T follicular helper cell (primary cell): ENCODE results near the gene PLS3.
"Not testable (repeated sequence)": the region's sequence is repeated elsewhere in the genome, so short reads cannot be mapped to it uniquely, and the experiment has no call there.

Experiments used
- DNase-seq: peaks from one replicate; pipeline ENCODE4 v3.0.0-alpha.2; 2020; ENCODE audit warnings: low read depth

PLS3 gene

DNA sequence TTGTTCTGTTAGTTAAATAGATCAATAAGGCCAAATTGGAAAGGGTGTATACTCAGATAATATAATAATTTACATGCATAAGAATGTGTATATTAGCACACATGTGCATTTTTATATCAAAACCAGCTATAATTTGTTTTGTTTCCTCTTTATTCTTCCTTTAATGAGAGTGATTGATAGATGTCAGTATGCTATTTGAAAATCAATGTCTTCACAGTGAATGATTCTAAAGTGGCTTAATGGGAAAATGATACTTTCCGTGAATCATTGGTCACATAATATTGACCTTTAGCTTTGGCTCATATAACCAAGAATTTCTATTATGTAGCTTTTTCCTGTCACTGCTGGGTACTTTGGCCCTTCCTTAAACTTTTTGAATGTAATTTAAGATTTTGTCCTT, 48.6 kb downstream of the PLS3 start:
- no peak for DNase-seq

DNA sequence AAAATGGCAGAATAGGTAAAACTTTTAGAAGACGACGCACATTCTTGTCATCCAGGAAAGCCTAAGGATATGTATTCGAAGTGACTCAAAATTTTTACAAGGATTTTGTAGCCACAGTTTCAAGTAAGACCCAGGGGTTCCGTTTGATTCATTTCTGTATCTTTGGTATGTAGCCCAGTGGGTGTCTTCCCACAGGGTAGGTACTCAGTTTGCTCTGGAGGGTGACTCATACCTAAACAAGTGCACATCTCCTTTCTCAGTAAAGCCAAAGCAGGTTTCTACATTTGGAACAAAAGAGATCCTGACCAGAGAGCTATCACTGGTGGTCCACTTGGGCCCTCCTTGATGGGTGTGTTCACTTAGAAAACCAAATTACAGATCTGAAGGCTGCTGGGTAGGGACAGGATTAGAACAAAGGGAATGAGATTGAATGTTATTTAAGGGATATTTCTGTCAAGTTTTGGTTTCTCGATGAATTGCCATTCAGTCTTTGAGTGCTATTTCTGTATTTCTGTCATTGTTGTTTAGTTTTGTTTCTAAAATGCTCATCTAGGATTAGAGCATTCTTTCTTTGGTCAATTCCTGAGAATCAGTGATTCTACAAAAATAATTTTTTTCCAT, 56.1 kb downstream of the PLS3 start:
- no peak for DNase-seq

DNA sequence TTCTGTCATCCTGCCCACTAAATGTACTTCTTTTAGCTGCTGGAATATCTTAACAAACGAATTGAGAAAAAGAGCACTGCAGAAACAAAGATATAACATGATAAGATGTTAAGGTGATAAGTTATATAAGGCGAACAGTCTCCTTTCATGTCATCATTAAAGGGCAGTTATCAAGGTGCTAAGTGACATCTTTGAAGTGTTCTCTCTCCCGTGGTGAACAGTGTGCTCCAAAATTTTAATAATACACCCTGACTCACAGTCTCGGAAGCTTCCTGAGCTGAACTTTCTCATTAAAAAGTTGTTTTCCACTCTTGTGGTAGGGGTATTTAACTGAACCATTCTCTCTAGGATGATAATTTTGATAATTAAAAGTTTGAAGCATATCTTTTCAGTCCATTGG, 61.6 kb downstream of the PLS3 start:
- no peak for DNase-seq

DNA sequence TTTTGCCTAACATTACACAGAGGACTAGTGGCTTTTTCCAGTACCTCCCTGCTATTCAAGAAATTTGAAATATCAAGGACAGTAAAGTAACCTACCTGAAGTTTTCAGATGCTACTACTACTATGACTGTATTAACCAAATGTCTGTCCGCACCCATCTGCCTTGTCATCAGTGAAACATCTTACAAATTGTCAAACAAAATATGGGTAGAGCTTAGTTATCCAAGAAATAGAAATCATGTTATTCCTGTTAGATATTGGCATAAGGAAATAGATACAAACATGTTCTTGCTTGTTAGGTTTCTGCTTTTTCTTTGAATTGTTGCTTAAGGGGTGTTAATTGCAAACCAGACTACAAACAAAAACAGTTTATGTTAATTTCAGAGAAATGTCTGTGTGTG, 63.9 kb downstream of the PLS3 start:
- no peak for DNase-seq

DNA sequence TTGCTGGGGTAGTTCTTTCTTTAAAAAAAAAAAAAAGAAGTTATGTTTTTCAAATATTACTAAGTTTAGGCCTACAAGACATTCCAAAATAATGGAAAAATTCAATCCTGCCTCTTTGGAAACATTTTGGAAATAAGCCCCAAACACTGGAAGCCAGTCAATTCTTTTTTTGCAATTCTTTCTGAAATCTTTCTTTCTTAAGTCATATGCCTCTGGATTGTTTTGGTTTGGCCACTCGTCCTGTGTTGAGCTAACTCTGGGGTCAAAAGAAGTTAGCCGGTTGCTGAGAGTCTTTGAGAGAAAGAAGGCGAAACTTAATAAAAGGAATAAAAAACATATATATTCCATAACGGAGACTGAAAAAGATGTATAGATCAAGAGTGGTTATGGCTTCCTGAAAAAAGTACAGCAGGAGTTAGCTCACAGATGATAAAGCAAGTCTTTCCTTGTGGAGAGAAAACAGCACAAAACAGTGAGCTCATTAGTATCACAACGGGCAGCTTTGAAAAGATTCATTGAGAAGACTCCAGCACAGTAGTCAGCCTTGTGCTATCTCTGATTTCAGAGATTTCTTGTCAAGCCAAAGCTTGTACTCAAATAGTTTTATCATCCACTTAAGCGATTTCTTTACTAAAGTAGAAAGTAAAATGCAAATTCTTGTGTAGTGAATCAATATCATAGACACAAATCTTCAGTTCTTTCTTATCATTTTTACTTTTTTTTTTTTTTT, 64.8 kb downstream of the PLS3 start:
- DNase-seq = no peak

DNA sequence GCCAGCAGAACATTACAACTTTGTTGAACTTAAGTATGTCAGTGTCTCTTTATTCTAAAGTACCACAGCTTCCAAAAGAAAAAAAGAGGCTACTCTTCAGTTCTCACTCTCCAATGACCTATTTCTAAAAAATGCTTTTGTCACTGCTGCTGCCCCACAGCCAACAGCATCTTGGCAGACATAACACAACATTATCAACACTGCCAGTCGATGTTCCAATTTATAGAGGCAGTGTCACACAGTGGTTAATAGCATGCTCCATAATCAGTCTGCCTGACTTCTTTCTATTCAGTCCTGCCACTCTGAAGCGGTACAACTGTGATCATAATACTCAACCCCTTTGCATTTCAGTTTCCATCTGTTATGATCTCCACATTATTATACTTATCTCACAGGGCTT, 69.2 kb downstream of the PLS3 start:
- DNase-seq = no peak

DNA sequence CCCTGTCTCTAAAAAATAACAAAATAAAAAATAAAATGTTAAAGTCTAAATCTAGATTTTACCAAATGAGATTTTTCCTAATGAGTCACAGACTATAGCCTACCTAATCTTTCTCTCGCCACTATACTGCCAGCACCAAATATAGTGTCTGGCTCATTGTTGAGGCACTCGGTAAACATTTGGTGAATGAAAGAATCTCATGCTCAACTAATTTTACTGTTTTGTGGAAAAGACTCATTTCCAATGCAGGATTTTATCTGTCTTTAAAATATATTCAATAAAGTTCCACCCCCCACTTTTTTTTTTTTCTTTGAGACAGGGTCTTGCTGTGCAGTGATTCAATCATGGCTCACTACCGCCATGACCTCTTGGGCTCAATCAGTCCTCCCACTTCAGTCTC, 71.5 kb downstream of the PLS3 start:
- no peak for DNase-seq

DNA sequence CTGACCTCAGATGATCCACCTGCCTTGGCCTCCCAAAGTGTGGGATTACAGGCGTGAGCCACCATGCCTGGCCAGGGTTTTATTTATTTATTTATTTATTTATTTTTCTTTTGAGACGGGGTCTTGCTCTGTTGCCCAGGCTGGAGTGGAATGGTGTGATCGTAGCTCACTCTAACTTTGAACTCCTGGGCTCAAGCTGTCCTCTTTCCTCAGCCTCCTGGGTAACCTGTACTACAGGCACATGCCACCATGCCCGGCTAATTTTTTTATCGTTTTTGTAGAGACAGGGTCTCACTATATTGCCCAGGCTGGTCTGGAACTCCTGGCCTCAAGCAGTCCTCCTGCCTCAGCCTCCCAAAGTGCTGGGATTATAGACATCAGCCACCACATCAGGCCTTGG, 72.4 kb downstream of the PLS3 start:
- DNase-seq = not testable (repeated sequence)

DNA sequence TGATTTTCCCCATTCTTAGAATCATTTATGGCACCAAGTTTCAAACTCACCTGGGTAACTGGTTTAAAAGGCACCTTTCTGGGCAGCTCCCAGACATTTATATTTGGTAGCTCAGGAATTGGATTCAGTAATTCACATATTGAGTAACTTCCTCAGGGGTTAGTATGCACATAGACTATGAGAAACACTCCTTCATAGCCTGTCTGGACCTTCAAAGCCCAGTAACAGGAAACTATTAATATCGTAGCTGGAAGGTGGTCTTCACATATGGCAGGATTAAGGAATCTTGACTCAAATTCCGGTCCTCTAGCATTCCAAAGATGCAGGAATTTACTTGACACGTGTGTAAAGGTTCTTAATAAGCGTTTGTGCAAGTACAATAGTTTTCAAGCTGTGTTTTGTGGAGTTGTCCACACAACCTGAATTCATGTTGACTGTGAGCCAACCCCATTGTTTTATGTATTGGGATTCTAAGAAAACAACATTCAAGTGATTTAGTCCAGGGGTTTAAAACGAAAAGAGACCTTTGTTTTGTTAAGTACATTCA, 78.4 kb downstream of the PLS3 start:
- no peak for DNase-seq

DNA sequence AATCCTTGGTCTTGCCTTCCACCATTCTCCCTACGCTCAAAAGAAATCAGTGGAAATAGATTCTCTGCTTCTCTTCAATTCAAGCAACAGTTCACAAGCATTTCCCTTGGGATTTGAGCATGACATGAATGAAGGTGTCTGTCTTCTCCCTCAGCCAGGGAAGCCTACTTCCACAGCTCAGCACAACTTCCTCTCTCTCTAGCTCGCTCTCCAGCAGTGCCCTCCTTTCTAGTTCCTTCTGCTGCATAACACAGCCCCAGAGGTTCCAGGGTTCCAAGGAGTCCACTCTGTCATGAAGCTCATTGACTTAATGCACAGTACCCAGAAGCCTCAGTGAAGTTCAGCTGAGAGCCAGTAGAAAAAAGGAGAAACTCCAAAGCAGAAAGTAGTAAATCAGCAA, 81.3 kb downstream of the PLS3 start:
- no peak for DNase-seq

DNA sequence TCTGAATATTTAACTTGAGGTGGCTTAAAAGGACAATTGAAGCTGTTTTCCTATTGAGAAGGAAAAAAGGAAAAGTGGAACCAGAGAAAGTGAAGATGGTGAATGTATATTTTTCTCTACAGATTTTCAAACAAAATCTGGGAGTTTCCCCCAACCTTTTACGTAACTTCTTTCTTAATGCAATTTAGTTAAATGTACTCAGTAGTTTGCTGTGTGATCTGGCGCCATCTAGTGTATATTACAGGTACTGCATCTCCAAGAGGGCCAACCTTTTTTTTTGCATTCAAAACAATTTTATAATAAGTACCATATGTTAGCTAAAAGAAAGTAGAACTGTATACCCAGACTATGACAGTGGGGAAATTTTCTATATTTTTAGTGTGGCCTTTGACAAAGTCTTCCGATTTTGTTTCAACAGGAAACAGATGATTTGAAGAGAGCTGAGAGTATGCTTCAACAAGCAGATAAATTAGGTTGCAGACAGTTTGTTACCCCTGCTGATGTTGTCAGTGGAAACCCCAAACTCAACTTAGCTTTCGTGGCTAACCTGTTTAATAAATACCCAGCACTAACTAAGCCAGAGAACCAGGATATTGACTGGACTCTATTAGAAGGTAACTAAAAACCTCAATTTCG, 82.0 kb downstream of the PLS3 start:
- DNase-seq = peak; percentile 20

DNA sequence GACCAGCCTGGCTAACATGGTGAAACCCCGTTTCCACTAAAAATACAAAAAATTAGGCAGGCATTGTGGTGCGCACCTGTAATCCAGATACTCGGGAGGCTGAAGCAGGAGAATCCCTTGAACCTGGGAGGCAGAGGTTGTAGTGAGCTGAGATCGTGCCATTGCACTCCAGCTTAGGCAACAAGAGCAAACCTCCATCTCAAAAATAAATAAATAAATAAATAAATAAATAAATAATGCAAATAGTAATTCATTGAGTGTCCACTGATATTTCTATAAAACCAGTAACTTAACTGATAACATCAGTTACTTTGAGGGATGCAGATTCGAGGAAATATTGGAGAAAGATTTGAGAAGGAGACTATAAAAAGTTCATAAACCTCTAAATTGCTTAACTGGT, 83.4 kb downstream of the PLS3 start:
- not testable (repeated sequence) for DNase-seq

DNA sequence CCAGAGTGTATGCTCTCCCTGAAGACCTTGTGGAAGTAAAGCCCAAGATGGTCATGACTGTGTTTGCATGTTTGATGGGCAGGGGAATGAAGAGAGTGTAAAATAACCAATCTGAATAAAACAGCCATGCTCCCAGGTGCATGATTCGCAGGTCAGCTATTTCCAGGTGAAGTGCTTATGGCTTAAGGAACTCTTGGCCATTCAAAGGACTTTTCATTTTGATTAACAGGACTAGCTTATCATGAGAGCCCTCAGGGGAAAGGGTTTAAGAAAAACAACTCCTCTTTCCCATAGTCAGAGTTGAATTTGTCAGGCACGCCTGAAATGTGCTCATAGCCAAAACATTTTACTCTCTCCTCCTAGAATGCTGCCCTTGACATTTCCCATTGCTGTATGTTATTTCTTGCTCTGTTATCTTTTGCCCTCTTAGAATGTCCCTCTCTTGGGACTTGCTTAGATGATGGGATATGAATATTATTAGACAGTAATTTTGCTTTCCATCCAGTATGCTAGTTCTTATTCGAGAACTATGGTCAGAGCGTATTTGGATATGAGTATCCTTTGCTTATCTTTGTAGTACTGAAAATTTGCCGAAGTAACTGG, 88.6 kb downstream of the PLS3 start:
- DNase-seq = no peak

DNA sequence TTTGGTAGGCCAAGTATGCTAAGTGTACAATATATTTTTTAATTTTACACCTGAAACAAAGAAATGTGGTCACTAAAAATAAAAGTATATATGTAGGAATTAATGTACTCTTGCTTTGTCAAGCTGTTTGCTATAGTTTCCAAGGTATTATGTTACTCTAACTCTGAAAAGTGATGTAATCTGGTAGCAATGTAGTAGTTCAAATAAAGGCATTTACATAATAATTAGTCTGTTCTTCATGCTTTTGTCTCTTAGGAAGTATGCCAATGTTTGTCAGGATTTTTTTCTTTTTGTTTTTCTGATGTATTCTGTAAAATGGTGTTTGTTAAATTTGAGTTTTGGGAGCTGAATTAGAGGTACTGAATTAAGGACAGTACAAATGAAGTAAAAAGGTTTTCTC, 89.5 kb downstream of the PLS3 start:
- no peak for DNase-seq

DNA sequence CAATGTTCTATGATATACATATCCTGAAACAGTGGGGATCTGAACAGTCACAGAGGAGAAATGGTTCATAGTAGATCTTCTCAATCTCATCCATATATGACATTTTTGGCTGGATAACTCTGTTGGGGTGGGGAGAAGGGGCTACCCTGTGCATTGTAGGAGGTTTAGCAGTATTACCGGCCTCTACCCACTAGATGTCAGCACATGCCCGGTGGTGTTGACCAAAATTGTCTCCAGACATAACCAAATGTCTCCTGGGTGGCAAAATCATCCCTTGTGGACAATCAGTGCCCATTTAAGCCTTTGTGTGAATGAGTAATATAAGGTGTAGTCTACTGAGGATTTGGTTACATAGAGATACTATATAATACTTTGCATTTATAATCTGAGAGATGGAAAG, 89.9 kb downstream of the PLS3 start:
- no peak for DNase-seq

DNA sequence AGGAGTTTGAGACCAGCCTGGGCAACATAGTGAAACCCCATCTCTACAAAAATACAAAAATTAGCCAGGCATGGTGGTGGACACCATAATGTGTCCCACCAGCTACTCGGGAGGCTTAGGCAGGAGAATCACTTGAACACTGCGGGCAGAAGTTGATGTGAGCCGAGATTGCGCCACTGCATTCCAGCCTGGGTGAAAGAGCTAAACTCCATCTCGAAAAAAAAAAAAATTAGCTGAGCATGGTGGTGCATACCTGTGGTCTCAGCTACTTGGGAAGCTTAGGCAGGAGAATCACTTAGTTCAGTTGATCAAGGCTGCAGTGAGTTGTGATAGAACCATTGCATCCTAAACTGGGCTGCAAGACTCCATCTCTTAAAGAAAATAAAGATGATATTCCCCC, 91.2 kb downstream of the PLS3 start:
- DNase-seq = no peak

DNA sequence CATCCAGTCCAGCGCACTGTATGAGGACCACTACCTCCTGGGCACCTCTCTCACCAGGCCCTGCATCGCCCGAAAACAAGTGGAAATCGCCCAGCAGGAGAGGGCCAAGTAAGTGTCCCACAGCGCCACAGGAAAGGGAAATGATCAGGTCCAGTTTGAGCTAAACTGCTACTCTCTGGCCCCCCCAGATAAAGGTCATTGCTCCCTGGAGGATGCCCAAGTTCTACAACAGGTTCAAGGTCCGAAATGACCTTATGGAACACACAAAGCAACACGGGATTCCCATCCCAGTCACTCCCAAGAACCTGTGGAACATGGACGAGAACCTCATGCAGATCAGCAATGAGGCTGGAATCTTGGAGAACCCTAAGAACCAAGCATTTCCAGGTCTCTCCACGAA, 104.1 kb downstream of the PLS3 start:
- DNase-seq = no peak

DNA sequence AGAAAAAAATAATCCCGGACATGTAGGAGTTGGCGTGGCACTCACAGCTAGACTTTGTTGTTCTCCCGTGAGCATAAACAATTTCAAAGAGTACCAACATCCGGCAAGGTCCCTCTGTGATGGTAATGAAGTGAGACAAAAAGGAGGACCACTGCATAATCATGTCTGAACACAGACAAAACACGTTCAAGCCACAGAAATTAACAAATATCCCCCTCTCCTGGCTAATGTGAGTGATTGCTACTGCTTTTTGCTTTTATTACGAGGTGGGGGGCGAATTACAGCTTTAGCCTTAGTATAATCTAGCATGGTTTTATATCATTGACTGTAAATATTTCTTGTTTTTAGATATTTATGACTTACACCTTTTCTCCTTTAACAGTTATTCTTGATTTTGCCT, 118.5 kb downstream of the PLS3 start:
- DNase-seq = no peak

DNA sequence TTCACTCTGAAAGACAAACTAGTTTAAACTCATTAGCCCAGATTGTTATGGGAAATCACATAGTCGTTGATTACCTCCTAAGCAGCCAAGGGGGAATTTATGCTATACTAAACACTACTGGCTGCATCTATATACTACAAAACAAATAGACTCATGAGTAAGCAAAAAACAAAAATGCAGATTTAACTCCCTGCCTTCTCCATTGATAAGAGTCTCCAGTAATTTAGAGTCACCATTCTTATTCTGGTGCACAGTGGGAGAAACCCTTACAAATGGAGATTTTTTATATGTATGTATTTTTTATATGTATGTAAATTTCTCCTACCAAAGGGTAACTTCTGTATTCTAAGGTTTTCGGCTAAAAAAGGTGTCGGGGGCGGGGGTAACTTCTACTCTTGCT, 126.6 kb downstream of the PLS3 start:
- DNase-seq = no peak

DNA sequence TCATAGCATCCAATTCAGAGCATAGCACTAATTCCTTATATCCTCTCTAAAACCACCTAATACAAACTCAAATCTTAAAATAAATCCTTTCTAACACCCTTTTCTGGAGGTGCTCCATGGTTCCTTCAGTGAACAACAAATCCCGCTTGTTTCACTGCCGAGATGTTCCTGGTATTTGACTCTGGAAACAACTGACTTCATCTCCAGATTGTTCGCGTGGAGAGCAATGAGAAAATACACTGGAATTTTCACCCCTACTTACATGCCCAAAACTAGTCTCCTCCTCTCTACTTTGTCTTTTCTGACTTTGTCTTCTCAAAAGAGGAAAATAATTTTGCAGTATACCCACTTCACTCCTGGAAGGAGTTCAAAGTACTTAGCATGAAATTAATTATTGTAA, 129.0 kb downstream of the PLS3 start:
- DNase-seq = no peak

DNA sequence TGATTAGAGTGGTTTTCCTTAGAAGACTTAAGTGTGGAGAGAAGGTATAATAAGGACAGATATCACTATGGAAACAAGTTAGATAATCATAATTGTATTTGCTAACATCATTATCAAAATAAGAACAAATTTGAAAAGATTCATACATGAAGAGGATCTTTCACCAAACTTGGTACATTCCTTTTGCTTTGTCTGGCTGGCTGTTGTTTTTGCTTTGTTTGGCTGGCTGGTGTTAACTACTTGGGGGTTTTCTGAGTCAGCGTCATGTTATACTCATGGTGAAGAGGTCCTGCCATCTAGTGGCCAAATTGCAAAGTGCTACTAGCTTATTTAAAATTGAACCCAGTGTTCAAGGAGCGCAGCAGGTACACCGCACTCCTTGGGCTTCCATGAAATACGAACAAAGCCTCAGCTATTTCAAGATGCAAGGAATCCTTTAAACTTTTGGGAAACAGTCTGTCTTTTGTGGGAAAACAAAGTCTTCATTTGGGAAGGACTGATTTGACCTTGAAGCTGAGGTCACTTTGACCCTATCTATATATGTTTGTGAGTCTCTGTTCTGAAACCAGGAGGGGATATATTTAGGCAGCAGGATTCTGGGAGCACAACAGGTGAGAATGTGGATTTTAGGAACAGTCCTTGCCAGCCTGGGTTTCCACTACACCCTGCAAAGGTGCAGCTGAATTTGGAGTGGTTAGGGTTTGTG, 129.7 kb downstream of the PLS3 start:
- DNase-seq = peak; percentile 4

DNA sequence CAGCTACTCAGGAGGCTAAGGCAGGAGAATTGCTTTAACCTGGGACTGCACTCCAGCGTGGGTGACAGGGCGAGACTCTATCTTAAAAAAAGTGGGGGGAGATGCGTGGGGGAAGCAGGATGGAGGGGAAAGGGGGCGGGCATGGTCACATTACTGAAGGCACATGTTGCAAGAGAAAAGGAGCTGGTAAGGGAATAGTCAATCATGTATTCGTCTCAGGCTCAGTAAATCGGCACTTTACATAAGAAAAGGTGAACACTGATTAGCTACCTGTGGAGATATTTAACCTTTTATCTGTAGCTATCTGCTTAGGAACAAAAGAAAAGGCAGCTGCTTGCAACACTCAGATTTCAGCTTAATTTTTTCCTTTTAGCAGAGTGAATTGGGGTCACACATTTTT, 132.5 kb downstream of the PLS3 start:
- no peak for DNase-seq
